OCI-LY7 (cell line): Measurements from ENCODE around the gene WNT3A. TPM values are rescaled to one million over a fixed set of nuclear protein-coding genes. Genes with fewer than 3 reads are reported as not detected.

ENCODE experiments used
- BruUV-seq: library from RNA; stranded (reverse); fragments of 400-500 nt; replicated peaks from 2 replicates; lab custom pipeline; 2021; lab: Mats Ljungman, UMichigan
- CTCF ChIA-PET: fragments of 300-600 bp; sonication (Branson Sonifier 250); formaldehyde crosslinking; loops from one replicate; lab custom pipeline; 2022; ENCODE audit warnings: antibody characterized with exemption; ENCODE audit not compliant: unreplicated experiment; lab: Charles Lee
- POLR2A ChIA-PET: fragments of 300-600 bp; sonication (Branson Sonifier 250); formaldehyde crosslinking; loops from one replicate; lab custom pipeline; 2022; ENCODE audit warnings: antibody characterized with exemption; lab: Charles Lee
- DNase-seq: peaks from one replicate; pipeline ENCODE4 v3.0.0-alpha.2; 2015; ENCODE audit warnings: low spot score
- H2AFZ ChIP-seq: fragments of 200-600 bp; sonication (generic), shearing (Covaris generic); 2 replicates; pipeline ENCODE4 v1.6.1; 2014; ENCODE audit warnings: mild to moderate bottlenecking, antibody characterized with exemption, low read length, moderate library complexity
- H3K27ac ChIP-seq: fragments of 200-600 bp; sonication (generic); 2 replicates; pipeline ENCODE4 v1.5.1; 2014; ENCODE audit warnings: mixed run types, low read depth, mild to moderate bottlenecking, moderate library complexity, low read length, inconsistent platforms; ENCODE audit not compliant: poor library complexity, severe bottlenecking
- H3K36me3 ChIP-seq: fragments of 200-600 bp; sonication (generic); 2 replicates; pipeline ENCODE4 v1.6.1; 2014; ENCODE audit warnings: mild to moderate bottlenecking, antibody characterized with exemption, low read length, moderate library complexity, mixed read lengths; ENCODE audit not compliant: insufficient read depth
- H3K4me1 ChIP-seq: fragments of 200-600 bp; sonication (generic); 2 replicates; pipeline ENCODE4 v1.5.1; 2014; ENCODE audit warnings: mild to moderate bottlenecking, low read length; ENCODE audit not compliant: insufficient read depth, poor library complexity, severe bottlenecking
- H3K4me2 ChIP-seq: fragments of 200-600 bp; sonication (generic); 2 replicates; pipeline ENCODE4 v1.6.1; 2014; ENCODE audit warnings: mild to moderate bottlenecking, low read length
- H3K4me3 ChIP-seq: fragments of 200-600 bp; sonication (generic); 2 replicates; pipeline ENCODE4 v1.5.1; 2014; ENCODE audit warnings: mild to moderate bottlenecking, low read depth, low read length; ENCODE audit not compliant: poor library complexity, severe bottlenecking
- H3K79me2 ChIP-seq: fragments of 200-600 bp; sonication (generic); 2 replicates; pipeline ENCODE4 v1.6.1; 2016; ENCODE audit warnings: low read depth, mild to moderate bottlenecking, low read length, moderate library complexity, mixed read lengths; ENCODE audit not compliant: insufficient read depth
- H3K9me2 ChIP-seq: fragments of 200-600 bp; sonication (generic); 2 replicates; pipeline ENCODE4 v1.6.1; 2016; ENCODE audit warnings: mild to moderate bottlenecking, low read length, mixed read lengths; ENCODE audit not compliant: insufficient read depth
- H3K9me3 ChIP-seq: fragments of 200-600 bp; sonication (generic); 2 replicates; pipeline ENCODE4 v1.6.1; 2014; ENCODE audit warnings: mild to moderate bottlenecking, mixed run types, low read length, mixed read lengths
- H4K20me1 ChIP-seq: fragments of 200-600 bp; sonication (generic); 2 replicates; pipeline ENCODE4 v1.6.1; 2014; ENCODE audit warnings: mild to moderate bottlenecking, antibody characterized with exemption, low read length, moderate library complexity, mixed read lengths; ENCODE audit not compliant: insufficient read depth
- EZH2phosphoT487 ChIP-seq: fragments of 200-600 bp; sonication (generic); IDR thresholded peaks from 2 replicates; pipeline ENCODE4 v1.6.1; 2018; ENCODE audit warnings: low read depth, borderline replicate concordance, mild to moderate bottlenecking, mixed run types, antibody characterized with exemption, low read length, moderate library complexity, mixed read lengths
- intact Hi-C: fragments of 100-400 bp; cut with micrococcal nuclease; formaldehyde crosslinking; loops from one replicate; pipeline ENCODE4 v1.10.0; 2022; ENCODE audit not compliant: unreplicated experiment
- total RNA-seq, 2 experiments: library from RNA; depleted of rRNA in 1 of 2; stranded (reverse); fragments of >200 nt in 1 of 2; shearing (Covaris generic) in 1 of 2; gene quantifications; 2 replicates each; pipeline ENCODE4 v1.2.3, GENCODE V29; 2014 to 2022
- TF ChIP-seq, protein P1 (sequence below): fragments of 200-600 bp; sonication (generic); conservative IDR thresholded peaks from 2 replicates; pipeline ENCODE4 v1.5.1; 2014; ENCODE audit warnings: mild to moderate bottlenecking, antibody characterized with exemption, low read length, moderate library complexity, mixed read lengths

Gene WNT3A
- total RNA-seq, 2 experiments from 2014 or later: not detected

GRCh38 chr1:228042508-228042907 lies 35.7 kb downstream of the WNT3A start:
- Histone ChIP-seq H2AFZ (no peak overlapping the region), H3K4me2 (no peak overlapping the region), H3K4me1 (no peaks in the 10 kb centered on the region), H3K4me3 (no peak overlapping the region), H3K36me3 (no peaks in the 10 kb centered on the region), H3K9me3 (no peaks in the 10 kb centered on the region), H3K9me2 (no peaks in the 10 kb centered on the region), H4K20me1 (no peaks in the 10 kb centered on the region), H3K79me2 (no peaks in the 10 kb centered on the region), H3K27ac (no peak overlapping the region)
- ChIA-PET POLR2A (no interaction called here), CTCF (no interaction called here)
- TF ChIP-seq EZH2phosphoT487: no peak
- TF ChIP-seq, protein P1, sequence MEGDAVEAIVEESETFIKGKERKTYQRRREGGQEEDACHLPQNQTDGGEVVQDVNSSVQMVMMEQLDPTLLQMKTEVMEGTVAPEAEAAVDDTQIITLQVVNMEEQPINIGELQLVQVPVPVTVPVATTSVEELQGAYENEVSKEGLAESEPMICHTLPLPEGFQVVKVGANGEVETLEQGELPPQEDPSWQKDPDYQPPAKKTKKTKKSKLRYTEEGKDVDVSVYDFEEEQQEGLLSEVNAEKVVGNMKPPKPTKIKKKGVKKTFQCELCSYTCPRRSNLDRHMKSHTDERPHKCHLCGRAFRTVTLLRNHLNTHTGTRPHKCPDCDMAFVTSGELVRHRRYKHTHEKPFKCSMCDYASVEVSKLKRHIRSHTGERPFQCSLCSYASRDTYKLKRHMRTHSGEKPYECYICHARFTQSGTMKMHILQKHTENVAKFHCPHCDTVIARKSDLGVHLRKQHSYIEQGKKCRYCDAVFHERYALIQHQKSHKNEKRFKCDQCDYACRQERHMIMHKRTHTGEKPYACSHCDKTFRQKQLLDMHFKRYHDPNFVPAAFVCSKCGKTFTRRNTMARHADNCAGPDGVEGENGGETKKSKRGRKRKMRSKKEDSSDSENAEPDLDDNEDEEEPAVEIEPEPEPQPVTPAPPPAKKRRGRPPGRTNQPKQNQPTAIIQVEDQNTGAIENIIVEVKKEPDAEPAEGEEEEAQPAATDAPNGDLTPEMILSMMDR: no peak
- intact Hi-C loops: no loop called here
- no peak for DNase-seq
- BruUV-seq: no TSS peak

GRCh38 chr1:228043281-228043848 lies 36.6 kb downstream of the WNT3A start:
- Histone ChIP-seq H4K20me1 (no peaks in the 10 kb centered on the region), H3K79me2 (no peaks in the 10 kb centered on the region), H3K4me2 (no peak overlapping the region), H3K4me3 (no peak overlapping the region), H3K4me1 (no peaks in the 10 kb centered on the region), H3K9me2 (no peaks in the 10 kb centered on the region), H3K27ac (no peak overlapping the region), H3K36me3 (no peaks in the 10 kb centered on the region), H2AFZ (no peak overlapping the region), H3K9me3 (no peaks in the 10 kb centered on the region)
- TF ChIP-seq, protein P1: no peak
- TF ChIP-seq EZH2phosphoT487: no peak
- BruUV-seq: no TSS peak
- ChIA-PET POLR2A (interaction anchor here (0.5 kb wide), 1 partner anchor 23 kb away, joined by 3 read pairs; no protein-coding TSS in a partner anchor), CTCF (no interaction called here)
- intact Hi-C loops: no loop called here
- no peak for DNase-seq

GRCh38 chr1:228044961-228045360 lies 38.2 kb downstream of the WNT3A start:
- Histone ChIP-seq H3K9me3 (no peaks in the 10 kb centered on the region), H4K20me1 (no peaks in the 10 kb centered on the region), H3K4me2 (no peak overlapping the region), H3K9me2 (no peaks in the 10 kb centered on the region), H3K36me3 (no peaks in the 10 kb centered on the region), H3K4me3 (no peak overlapping the region), H3K27ac (no peak overlapping the region), H2AFZ (no peak overlapping the region), H3K4me1 (no peaks in the 10 kb centered on the region), H3K79me2 (no peaks in the 10 kb centered on the region)
- POLR2A ChIA-PET: interaction anchor here (1.3 kb wide), 1 partner anchor 11 kb away, joined by 4 read pairs; no protein-coding TSS in a partner anchor
- no peak for DNase-seq
- BruUV-seq: no TSS peak
- intact Hi-C loops: no loop called here
- TF ChIP-seq EZH2phosphoT487: no peak
- CTCF ChIA-PET: no interaction called here
